GM12865 (cell line): Measurements from ENCODE around the gene DHX29.

Experiments
- DNase-seq: peaks from one replicate; pipeline ENCODE4 v3.0.0; 2010; ENCODE audit warnings: low read depth
- H3K4me3 ChIP-seq: 2 replicates; pipeline ENCODE4 v1.5.1; 2011; ENCODE audit warnings: mild to moderate bottlenecking, low read depth, low read length, control low read depth
- CTCF ChIP-seq: IDR thresholded peaks from 2 replicates; pipeline ENCODE4 v1.5.1; 2011; ENCODE audit warnings: low read length, control low read depth, low read depth, inconsistent platforms; ENCODE audit not compliant: insufficient read depth; ENCODE audit errors: missing control alignments

Gene DHX29

GRCh38 chr5:55222092-55222984, 85.2 kb downstream of the DHX29 start:
- H3K4me3 ChIP-seq, result no peak overlapping the region
- no peak for TF ChIP-seq CTCF

GRCh38 chr5:55220433-55221185, 86.9 kb downstream of the DHX29 start:
- no peak for DNase-seq
- no peak for TF ChIP-seq CTCF
- no peak overlapping the region for H3K4me3 ChIP-seq

More at GRCh38 chr5:55222092-55222984, 85.2 kb downstream of the DHX29 start:
- DNase-seq, result no peak

- no peak for TF ChIP-seq CTCF
- H3K4me3 ChIP-seq, result no peak overlapping the region
- DNase-seq, result no peak
These were observed 87.7 kb downstream of the DHX29 start for GRCh38 chr5:55219770-55220169.

- no peak overlapping the region for H3K4me3 ChIP-seq
- TF ChIP-seq CTCF, result no peak
- no peak for DNase-seq
These were observed 88.5 kb downstream of the DHX29 start for GRCh38 chr5:55218967-55219366.

- no peak for DNase-seq
- no peak for TF ChIP-seq CTCF
- no peak overlapping the region for H3K4me3 ChIP-seq
These were observed 96.2 kb downstream of the DHX29 start for GRCh38 chr5:55211184-55211874.
